ENCODE results near the gene CIAO2B. TPM values are rescaled to one million over a fixed set of nuclear protein-coding genes. Genes with fewer than 3 reads are reported as not detected.

CIAO2B gene
- total and polyA plus RNA-seq, 4 donors, result 51.1 to 120 (median 86.2) TPM

DNA sequence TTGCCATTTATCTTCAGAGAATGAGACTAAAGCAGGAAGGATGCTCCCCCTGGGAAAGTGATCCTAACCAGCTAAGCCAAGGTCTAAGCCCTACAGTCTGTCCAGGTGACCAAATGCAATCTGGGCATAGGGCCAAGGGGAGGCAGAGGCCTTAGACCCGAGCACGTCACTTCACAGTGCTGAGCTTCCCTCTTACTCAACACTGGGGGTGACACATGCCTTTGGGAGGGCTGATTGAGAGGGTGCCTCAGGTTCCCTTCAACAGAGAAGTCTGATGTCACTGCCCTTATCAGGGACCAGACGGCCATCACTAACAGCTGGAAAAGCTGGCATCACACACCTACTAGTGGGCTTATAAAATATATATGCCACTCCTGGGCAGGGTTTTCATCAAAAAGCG is 4.0 kb downstream of the CIAO2B start:
- TF ChIP-seq FOXA2 (IDR thresholded peaks at IDR 0.05), result peak; percentile 25
- TF ChIP-seq FOXA1 (IDR thresholded peaks at IDR 0.05), result no peak
- TF ChIP-seq RXRA (IDR thresholded peaks at IDR 0.05), result peak in 1 of 2 donors; percentile 82
- TF ChIP-seq RAD21 (IDR thresholded peaks at IDR 0.05), result peak; percentile 16 to 22
- TF ChIP-seq SP1 (IDR thresholded peaks at IDR 0.05), result peak; percentile 48
- TF ChIP-seq, protein P1, sequence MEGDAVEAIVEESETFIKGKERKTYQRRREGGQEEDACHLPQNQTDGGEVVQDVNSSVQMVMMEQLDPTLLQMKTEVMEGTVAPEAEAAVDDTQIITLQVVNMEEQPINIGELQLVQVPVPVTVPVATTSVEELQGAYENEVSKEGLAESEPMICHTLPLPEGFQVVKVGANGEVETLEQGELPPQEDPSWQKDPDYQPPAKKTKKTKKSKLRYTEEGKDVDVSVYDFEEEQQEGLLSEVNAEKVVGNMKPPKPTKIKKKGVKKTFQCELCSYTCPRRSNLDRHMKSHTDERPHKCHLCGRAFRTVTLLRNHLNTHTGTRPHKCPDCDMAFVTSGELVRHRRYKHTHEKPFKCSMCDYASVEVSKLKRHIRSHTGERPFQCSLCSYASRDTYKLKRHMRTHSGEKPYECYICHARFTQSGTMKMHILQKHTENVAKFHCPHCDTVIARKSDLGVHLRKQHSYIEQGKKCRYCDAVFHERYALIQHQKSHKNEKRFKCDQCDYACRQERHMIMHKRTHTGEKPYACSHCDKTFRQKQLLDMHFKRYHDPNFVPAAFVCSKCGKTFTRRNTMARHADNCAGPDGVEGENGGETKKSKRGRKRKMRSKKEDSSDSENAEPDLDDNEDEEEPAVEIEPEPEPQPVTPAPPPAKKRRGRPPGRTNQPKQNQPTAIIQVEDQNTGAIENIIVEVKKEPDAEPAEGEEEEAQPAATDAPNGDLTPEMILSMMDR (IDR thresholded peaks at IDR 0.05; ENCODE audit: low read depth, low read length, missing input control), result no peak
- TF ChIP-seq, protein P2, sequence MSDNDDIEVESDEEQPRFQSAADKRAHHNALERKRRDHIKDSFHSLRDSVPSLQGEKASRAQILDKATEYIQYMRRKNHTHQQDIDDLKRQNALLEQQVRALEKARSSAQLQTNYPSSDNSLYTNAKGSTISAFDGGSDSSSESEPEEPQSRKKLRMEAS (IDR thresholded peaks at IDR 0.05), result no peak
- TF ChIP-seq, protein P3, sequence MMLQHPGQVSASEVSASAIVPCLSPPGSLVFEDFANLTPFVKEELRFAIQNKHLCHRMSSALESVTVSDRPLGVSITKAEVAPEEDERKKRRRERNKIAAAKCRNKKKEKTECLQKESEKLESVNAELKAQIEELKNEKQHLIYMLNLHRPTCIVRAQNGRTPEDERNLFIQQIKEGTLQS (IDR thresholded peaks at IDR 0.05), result no peak
- TF ChIP-seq HNF4A (conservative IDR thresholded peaks at IDR 0.05), result peak; percentile 59 to 77
- peak; percentile 24 for TF ChIP-seq YY1 (IDR thresholded peaks at IDR 0.05)
- TF ChIP-seq TAF1 (conservative IDR thresholded peaks at IDR 0.05), result no peak
- TF ChIP-seq, protein P4, sequence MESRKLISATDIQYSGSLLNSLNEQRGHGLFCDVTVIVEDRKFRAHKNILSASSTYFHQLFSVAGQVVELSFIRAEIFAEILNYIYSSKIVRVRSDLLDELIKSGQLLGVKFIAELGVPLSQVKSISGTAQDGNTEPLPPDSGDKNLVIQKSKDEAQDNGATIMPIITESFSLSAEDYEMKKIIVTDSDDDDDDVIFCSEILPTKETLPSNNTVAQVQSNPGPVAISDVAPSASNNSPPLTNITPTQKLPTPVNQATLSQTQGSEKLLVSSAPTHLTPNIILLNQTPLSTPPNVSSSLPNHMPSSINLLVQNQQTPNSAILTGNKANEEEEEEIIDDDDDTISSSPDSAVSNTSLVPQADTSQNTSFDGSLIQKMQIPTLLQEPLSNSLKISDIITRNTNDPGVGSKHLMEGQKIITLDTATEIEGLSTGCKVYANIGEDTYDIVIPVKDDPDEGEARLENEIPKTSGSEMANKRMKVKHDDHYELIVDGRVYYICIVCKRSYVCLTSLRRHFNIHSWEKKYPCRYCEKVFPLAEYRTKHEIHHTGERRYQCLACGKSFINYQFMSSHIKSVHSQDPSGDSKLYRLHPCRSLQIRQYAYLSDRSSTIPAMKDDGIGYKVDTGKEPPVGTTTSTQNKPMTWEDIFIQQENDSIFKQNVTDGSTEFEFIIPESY (IDR thresholded peaks at IDR 0.05), result no peak
- TF ChIP-seq EGR1 (IDR thresholded peaks at IDR 0.05; ENCODE audit: low read depth in 2 of 2), result no peak
- peak in 1 of 2 donors; percentile 59 for TF ChIP-seq GABPA (IDR thresholded peaks at IDR 0.05 in 1 of 2, conservative IDR thresholded peaks at IDR 0.05 in 1 of 2)
- TF ChIP-seq, protein P5, sequence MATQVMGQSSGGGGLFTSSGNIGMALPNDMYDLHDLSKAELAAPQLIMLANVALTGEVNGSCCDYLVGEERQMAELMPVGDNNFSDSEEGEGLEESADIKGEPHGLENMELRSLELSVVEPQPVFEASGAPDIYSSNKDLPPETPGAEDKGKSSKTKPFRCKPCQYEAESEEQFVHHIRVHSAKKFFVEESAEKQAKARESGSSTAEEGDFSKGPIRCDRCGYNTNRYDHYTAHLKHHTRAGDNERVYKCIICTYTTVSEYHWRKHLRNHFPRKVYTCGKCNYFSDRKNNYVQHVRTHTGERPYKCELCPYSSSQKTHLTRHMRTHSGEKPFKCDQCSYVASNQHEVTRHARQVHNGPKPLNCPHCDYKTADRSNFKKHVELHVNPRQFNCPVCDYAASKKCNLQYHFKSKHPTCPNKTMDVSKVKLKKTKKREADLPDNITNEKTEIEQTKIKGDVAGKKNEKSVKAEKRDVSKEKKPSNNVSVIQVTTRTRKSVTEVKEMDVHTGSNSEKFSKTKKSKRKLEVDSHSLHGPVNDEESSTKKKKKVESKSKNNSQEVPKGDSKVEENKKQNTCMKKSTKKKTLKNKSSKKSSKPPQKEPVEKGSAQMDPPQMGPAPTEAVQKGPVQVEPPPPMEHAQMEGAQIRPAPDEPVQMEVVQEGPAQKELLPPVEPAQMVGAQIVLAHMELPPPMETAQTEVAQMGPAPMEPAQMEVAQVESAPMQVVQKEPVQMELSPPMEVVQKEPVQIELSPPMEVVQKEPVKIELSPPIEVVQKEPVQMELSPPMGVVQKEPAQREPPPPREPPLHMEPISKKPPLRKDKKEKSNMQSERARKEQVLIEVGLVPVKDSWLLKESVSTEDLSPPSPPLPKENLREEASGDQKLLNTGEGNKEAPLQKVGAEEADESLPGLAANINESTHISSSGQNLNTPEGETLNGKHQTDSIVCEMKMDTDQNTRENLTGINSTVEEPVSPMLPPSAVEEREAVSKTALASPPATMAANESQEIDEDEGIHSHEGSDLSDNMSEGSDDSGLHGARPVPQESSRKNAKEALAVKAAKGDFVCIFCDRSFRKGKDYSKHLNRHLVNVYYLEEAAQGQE (IDR thresholded peaks at IDR 0.05), result peak; percentile 51
- peak; percentile 39 to 68 for TF ChIP-seq JUND (IDR thresholded peaks at IDR 0.05)

More for the DNA sequence above, 4.0 kb downstream of the CIAO2B start:
- H3K36me3 ChIP-seq (ENCODE audit: control insufficient read depth in 4 of 4, insufficient read depth in 3 of 4, low read depth in 1 of 4, low read length in 3 of 4), result no peaks in the 10 kb centered on the region
- 36% methylated on average over 4 of the region's 4 CpGs for WGBS
- no peak overlapping the region for H3K9ac ChIP-seq (ENCODE audit: low read depth in 1 of 2, low read length in 2 of 2)
- no peaks in the 10 kb centered on the region for H3K27me3 ChIP-seq (ENCODE audit: control insufficient read depth in 4 of 4, insufficient read depth in 4 of 4, low read length in 3 of 4)
- DNase-seq (ENCODE audit: low spot score), result peak; percentile 62
- no peaks in the 10 kb centered on the region for H3K9me3 ChIP-seq (ENCODE audit: control insufficient read depth in 4 of 4, low read length in 3 of 4)
- H3K4me3 ChIP-seq (ENCODE audit: low read depth in 1 of 3, low read length in 3 of 3), result no peak overlapping the region
- peak overlapping the region; percentile 58 to 64 for H3K27ac ChIP-seq (ENCODE audit: low read depth in 1 of 2, low read length in 2 of 2)
- peaks cover 2 to 26% (median 20%) of the 10 kb centered on the region in 4 donors for H3K4me1 ChIP-seq (ENCODE audit: control insufficient read depth in 4 of 4, insufficient read depth in 4 of 4, low read length in 3 of 4)

Data from liver (tissue), 9 donors.